Jurkat, Clone E6-1 (cell line): ENCODE results near the gene UBE2H.

Experiments
- DNase-seq: peaks from one replicate; pipeline ENCODE4 v3.0.0-alpha.2; 2011; ENCODE audit warnings: low read depth, low spot score
- H3K4me3 ChIP-seq: 2 replicates; pipeline ENCODE4 v1.5.1; 2011; ENCODE audit warnings: mild to moderate bottlenecking, low read length, control low read depth, moderate library complexity

The UBE2H gene

GRCh38 chr7:129951226-129952085 lies 1.3 kb downstream of the UBE2H start:
- DNase-seq, result no peak

GRCh38 chr7:129950933-129951225 lies 1.9 kb downstream of the UBE2H start:
- peak overlapping the region; percentile 84 for H3K4me3 ChIP-seq
- no peak for DNase-seq

More at GRCh38 chr7:129951226-129952085, 1.3 kb downstream of the UBE2H start:
- peak overlapping the region; percentile 84 for H3K4me3 ChIP-seq

GRCh38 chr7:129950191-129950932 lies 2.4 kb downstream of the UBE2H start:
- no peak for DNase-seq
- peak overlapping the region; percentile 84 for H3K4me3 ChIP-seq

- H3K4me3 ChIP-seq, result peak overlapping the region; percentile 84
- no peak for DNase-seq
These were observed 3.2 kb downstream of the UBE2H start for GRCh38 chr7:129949292-129950133.

GRCh38 chr7:129948877-129949291 lies 3.9 kb downstream of the UBE2H start:
- DNase-seq, result peak; percentile 87
- peak overlapping the region; percentile 84 for H3K4me3 ChIP-seq

- DNase-seq, result no peak
- H3K4me3 ChIP-seq, result no peak overlapping the region
These were observed 4.4 kb downstream of the UBE2H start for GRCh38 chr7:129948338-129948737.

GRCh38 chr7:129947701-129948100 lies 5.1 kb downstream of the UBE2H start:
- DNase-seq, result no peak
- no peak overlapping the region for H3K4me3 ChIP-seq

GRCh38 chr7:129947049-129947448 lies 5.7 kb downstream of the UBE2H start:
- DNase-seq, result no peak

GRCh38 chr7:129946282-129946681 lies 6.5 kb downstream of the UBE2H start:
- no peak overlapping the region for H3K4me3 ChIP-seq
- no peak for DNase-seq

More at GRCh38 chr7:129947049-129947448, 5.7 kb downstream of the UBE2H start:
- no peak overlapping the region for H3K4me3 ChIP-seq

- DNase-seq, result no peak
- H3K4me3 ChIP-seq, result no peak overlapping the region
These were observed 9.4 kb downstream of the UBE2H start for GRCh38 chr7:129943352-129943751.

- H3K4me3 ChIP-seq, result no peak overlapping the region
- no peak for DNase-seq
These were observed 12.4 kb downstream of the UBE2H start for GRCh38 chr7:129940329-129940728.

- no peak for DNase-seq
- no peak overlapping the region for H3K4me3 ChIP-seq
These were observed 12.9 kb downstream of the UBE2H start for GRCh38 chr7:129939881-129940280.

- H3K4me3 ChIP-seq, result no peak overlapping the region
- DNase-seq, result no peak
These were observed 19.1 kb downstream of the UBE2H start for GRCh38 chr7:129933627-129934026.

- no peak overlapping the region for H3K4me3 ChIP-seq
- DNase-seq, result no peak
These were observed 26.1 kb downstream of the UBE2H start for GRCh38 chr7:129926618-129927017.

- DNase-seq, result no peak
- no peak overlapping the region for H3K4me3 ChIP-seq
These were observed 27.3 kb downstream of the UBE2H start for GRCh38 chr7:129925416-129926002.

- H3K4me3 ChIP-seq, result no peak overlapping the region
- no peak for DNase-seq
These were observed 28.2 kb downstream of the UBE2H start for GRCh38 chr7:129924602-129925001.

GRCh38 chr7:129923709-129924108 lies 29.1 kb downstream of the UBE2H start:
- no peak for DNase-seq
- no peak overlapping the region for H3K4me3 ChIP-seq

GRCh38 chr7:129919492-129919891 lies 33.3 kb downstream of the UBE2H start:
- H3K4me3 ChIP-seq, result no peak overlapping the region
- no peak for DNase-seq

- no peak for DNase-seq
- H3K4me3 ChIP-seq, result no peak overlapping the region
These were observed 33.8 kb downstream of the UBE2H start for GRCh38 chr7:129918922-129919321.
